ENCODE results near the gene ADAMTS12. TPM values are rescaled to one million over a fixed set of nuclear protein-coding genes. Genes with fewer than 3 reads are reported as not detected.

The ADAMTS12 gene
- total RNA-seq, 2 donors from 2014 or later = 0.42 to 1.1 TPM

DNA sequence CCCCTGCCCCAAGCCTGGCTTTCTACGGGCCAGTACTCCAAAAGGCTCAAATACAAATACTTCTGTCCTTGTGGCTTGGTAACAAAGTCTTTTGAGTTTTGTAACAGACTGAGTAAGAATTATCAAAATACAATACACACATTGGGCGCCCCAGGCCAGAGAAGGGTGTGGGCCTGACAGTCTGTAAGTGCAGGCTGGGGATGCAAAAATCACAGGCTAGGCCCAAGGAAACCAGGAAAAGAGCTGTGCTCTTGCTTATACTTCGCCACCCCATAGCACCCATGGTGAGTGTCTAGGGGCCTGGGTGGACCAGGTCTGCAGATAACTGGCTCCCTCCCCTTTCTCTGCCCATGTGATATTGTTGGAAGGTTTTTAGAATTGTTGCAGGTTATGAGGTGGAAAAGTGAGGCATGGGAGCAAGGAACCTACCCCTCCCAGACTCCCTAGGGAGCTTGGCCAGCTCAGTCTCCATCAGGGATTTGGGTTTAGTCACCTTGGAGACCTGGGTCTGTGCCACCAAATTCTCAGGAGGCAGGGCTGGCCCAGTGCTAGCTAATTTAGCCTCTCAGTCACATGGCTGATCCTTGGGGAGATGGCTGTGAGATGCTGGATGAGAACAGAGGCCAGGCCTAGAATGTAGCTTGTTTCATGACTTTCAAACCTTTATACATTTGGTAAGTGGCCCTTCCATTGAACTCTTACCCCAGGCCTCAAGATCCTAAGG is 378.2 kb downstream of the ADAMTS12 start:
- Histone ChIP-seq H3K4me3 (no peak overlapping the region), H3K9me3 (no peaks in the 10 kb centered on the region), H3K27me3 (no peaks in the 10 kb centered on the region), H3K36me3 (no peaks in the 10 kb centered on the region), H3K27ac (no peak overlapping the region), H3K9ac (ENCODE audit: low read depth in 2 of 2, low read length in 2 of 2) (no peak overlapping the region), H3K4me1 (no peaks in the 10 kb centered on the region)
- intact Hi-C loops (cut with DNase I) = no loop called here
- no peak for TF ChIP-seq CTCF (IDR thresholded peaks at IDR 0.05)
- no peak for DNase-seq

- Histone ChIP-seq H3K4me1 (no peaks in the 10 kb centered on the region), H3K9ac (ENCODE audit: low read depth in 2 of 2, low read length in 2 of 2) (no peak overlapping the region), H3K27ac (no peak overlapping the region), H3K27me3 (no peaks in the 10 kb centered on the region), H3K9me3 (no peaks in the 10 kb centered on the region), H3K36me3 (no peaks in the 10 kb centered on the region), H3K4me3 (no peak overlapping the region)
- intact Hi-C loops (cut with DNase I) = no loop called here
- DNase-seq = no peak
- TF ChIP-seq CTCF (IDR thresholded peaks at IDR 0.05) = no peak
Measured at GRCh38 chr5:33509036-33509435, 382.8 kb downstream of the ADAMTS12 start.

DNA sequence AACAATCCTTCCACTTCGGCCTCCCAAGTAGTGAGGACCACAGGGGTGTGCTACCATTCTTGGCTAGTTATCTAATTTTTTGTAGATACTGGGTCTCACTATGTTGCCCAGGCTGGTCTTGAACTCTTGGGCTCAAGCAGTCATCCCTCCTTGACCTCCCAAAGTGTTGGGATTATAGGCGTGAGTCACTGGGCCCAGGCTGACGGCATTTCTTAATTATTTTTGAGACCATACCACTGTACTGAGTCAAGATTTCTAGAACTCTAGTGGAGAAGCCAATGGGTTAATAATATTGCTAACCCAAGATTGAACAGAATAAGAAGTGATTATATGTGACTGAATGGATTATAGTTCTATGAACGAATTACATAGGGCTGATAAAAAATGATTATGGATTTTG is 384.4 kb downstream of the ADAMTS12 start:
- no peaks in the 10 kb centered on the region for H3K36me3 ChIP-seq
- intact Hi-C loops (cut with DNase I) = no loop called here
- no peak overlapping the region for H3K4me3 ChIP-seq
- no peak overlapping the region for H3K9ac ChIP-seq (ENCODE audit: low read depth in 2 of 2, low read length in 2 of 2)
- H3K4me1 ChIP-seq = no peaks in the 10 kb centered on the region
- no peak for DNase-seq
- no peak overlapping the region for H3K27ac ChIP-seq
- no peaks in the 10 kb centered on the region for H3K27me3 ChIP-seq
- H3K9me3 ChIP-seq = no peaks in the 10 kb centered on the region
- TF ChIP-seq CTCF (IDR thresholded peaks at IDR 0.05) = no peak

DNA sequence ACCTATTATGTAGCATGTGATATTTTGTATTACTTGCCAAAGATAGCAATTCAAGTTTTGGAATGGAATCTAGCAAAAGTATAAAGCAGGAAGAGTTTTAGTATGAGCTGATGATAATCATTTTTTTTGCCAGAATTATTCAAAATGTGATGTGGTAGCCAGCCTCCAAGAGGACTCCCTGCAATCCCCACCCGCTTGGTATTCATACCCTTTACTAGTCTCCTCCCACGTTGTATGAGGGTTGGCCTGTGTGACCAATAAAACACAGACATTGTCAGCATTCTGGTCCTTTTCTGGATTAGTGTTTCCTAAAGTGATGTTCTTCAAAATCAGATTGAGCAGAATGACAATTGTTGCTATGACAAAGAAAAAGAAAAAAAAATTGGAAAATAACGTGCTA is 387.2 kb downstream of the ADAMTS12 start:
- H3K9me3 ChIP-seq = no peaks in the 10 kb centered on the region
- no peak overlapping the region for H3K4me3 ChIP-seq
- no peak for TF ChIP-seq CTCF (IDR thresholded peaks at IDR 0.05)
- H3K27me3 ChIP-seq = no peaks in the 10 kb centered on the region
- no peak overlapping the region for H3K27ac ChIP-seq
- no peak for DNase-seq
- no peaks in the 10 kb centered on the region for H3K36me3 ChIP-seq
- no peaks in the 10 kb centered on the region for H3K4me1 ChIP-seq
- intact Hi-C loops (cut with DNase I) = no loop called here
- no peak overlapping the region for H3K9ac ChIP-seq (ENCODE audit: low read depth in 2 of 2, low read length in 2 of 2)

GRCh38 chr5:33501899-33502298 is 389.9 kb downstream of the ADAMTS12 start:
- H3K9ac ChIP-seq (ENCODE audit: low read depth in 2 of 2, low read length in 2 of 2) = no peak overlapping the region
- H3K4me3 ChIP-seq = no peak overlapping the region
- H3K9me3 ChIP-seq = no peaks in the 10 kb centered on the region
- no peak for TF ChIP-seq CTCF (IDR thresholded peaks at IDR 0.05)
- intact Hi-C loops (cut with DNase I) = no loop called here
- no peaks in the 10 kb centered on the region for H3K4me1 ChIP-seq
- no peak overlapping the region for H3K27ac ChIP-seq
- DNase-seq = no peak
- H3K36me3 ChIP-seq = no peaks in the 10 kb centered on the region
- H3K27me3 ChIP-seq = no peaks in the 10 kb centered on the region
